Measurements from ENCODE around the gene CACNG3. TPM values are rescaled to one million over a fixed set of nuclear protein-coding genes. Genes with fewer than 3 reads are reported as not detected.
"Not testable (repeated sequence)": the region's sequence is repeated elsewhere in the genome, so short reads cannot be mapped to it uniquely, and the experiment has no call there.

CACNG3 gene
- total RNA-seq, 2 experiments from 2014 or later: not detected

DNA sequence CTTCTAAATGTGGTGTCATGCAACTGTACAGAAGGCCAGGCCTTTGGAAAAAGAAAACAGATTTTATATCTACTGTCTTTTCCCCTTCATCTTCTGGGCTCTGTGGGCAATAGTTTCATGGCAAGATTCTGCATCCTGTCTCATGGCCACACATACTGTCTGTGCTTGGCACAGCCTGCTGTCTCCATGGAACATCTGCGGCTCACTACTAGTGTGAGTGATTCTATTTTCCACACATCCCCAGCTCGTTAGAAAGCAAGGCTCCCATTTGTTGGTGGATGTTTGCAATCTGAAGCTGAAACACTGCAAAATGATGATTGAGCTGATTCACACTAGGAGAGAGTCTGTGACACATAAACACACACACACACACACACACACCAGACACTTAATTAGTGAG, 32.4 kb downstream of the CACNG3 start:
- DNase-seq: no peak
- Mint-ChIP-seq H3K27me3 (peaks cover 22% of the 10 kb centered on the region), H3K36me3 (ENCODE audit: low read depth) (no peaks in the 10 kb centered on the region), H3K4me1 (no peaks in the 10 kb centered on the region), H3K27ac (no peak overlapping the region), H3K4me3 (no peak overlapping the region), H3K9me3 (no peaks in the 10 kb centered on the region)
- ChIA-PET POLR2A (no interaction called here), CTCF (no interaction called here)

DNA sequence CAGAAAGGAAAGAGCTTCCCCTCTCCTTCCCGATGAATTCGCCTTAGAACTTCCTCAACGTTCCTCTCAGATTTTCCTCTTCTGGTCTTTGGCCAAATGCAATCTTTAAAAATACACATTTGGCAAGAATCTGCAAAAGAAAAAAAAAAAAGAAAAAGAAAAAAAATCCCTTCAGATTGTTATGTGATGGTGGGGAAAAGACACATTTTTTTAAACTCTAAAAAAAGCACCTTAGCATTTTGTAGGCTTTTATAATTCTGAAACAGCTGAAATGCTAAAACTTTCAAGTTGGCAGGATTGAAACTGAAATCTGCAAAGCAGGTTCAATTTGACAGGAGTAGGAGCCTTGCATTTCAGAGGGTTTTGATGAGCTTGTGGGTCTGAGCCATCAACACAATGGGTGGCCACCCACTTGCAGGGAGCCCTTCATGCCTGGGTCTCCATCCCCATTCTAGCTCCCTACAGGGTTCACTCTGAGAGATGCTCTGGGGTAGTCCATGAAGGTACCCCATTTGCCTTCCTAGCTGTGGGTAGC, 33.1 kb downstream of the CACNG3 start:
- Mint-ChIP-seq H3K27me3 (peaks cover 24% of the 10 kb centered on the region), H3K36me3 (ENCODE audit: low read depth) (no peaks in the 10 kb centered on the region)
- POLR2A ChIA-PET: no interaction called here

DNA sequence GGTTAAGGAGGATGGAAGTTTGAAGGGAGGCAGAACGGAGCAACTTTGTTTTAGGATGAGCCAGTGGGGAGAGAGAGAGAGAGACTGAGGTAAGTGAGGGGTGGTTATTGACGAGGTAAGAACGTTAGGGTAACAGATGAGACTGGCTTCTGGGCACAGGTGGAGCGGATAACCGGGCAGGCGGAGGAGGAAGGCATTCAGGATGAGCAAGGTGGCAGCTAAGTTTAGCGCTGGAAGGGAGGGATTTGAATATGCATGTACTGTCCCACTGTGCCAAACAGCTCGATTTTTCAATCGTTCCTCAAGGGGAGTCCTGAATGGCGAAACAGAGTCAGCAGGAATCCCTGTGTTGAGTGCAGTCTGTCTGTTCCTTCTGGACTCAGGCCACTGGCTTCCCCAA, 35.8 kb downstream of the CACNG3 start:
- DNase-seq: no peak
- Mint-ChIP-seq H3K4me1 (no peaks in the 10 kb centered on the region), H3K36me3 (ENCODE audit: low read depth) (no peaks in the 10 kb centered on the region), H3K9me3 (no peaks in the 10 kb centered on the region), H3K27me3 (peaks cover 27% of the 10 kb centered on the region), H3K27ac (no peak overlapping the region), H3K4me3 (no peak overlapping the region)
- ChIA-PET CTCF (no interaction called here), POLR2A (no interaction called here)

More for the DNA sequence above, 33.1 kb downstream of the CACNG3 start:
- DNase-seq: no peak
- CTCF ChIA-PET: no interaction called here
- Mint-ChIP-seq H3K27ac (no peak overlapping the region), H3K4me3 (no peak overlapping the region), H3K4me1 (no peaks in the 10 kb centered on the region), H3K9me3 (no peaks in the 10 kb centered on the region)

DNA sequence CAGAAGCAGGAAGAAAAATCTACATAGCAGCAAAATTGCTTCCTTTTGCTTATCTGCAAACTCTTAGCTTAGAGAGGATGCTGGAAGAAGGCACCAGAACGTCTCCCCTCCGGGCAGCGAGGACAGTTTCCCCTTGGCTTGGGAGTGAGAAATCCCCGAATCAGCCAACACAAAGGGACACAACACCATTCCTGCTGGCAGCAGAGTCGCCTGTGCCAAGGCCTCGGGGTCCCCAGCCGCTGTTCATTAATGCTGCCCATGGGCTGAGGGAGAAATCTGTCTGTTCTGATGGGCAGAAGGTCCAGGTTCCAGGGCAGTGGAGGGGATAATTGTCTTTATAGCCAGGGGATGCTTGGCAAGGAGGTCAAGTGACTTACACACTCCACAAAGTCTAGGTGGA, 38.0 kb downstream of the CACNG3 start:
- CTCF ChIA-PET: no interaction called here
- H3K4me1 Mint-ChIP-seq: no peaks in the 10 kb centered on the region
- no peak overlapping the region for H3K27ac Mint-ChIP-seq
- no peaks in the 10 kb centered on the region for H3K9me3 Mint-ChIP-seq
- no peak for DNase-seq
- no peak overlapping the region for H3K4me3 Mint-ChIP-seq
- no peaks in the 10 kb centered on the region for H3K36me3 Mint-ChIP-seq (ENCODE audit: low read depth)
- H3K27me3 Mint-ChIP-seq: peaks cover 29% of the 10 kb centered on the region
- POLR2A ChIA-PET: no interaction called here

DNA sequence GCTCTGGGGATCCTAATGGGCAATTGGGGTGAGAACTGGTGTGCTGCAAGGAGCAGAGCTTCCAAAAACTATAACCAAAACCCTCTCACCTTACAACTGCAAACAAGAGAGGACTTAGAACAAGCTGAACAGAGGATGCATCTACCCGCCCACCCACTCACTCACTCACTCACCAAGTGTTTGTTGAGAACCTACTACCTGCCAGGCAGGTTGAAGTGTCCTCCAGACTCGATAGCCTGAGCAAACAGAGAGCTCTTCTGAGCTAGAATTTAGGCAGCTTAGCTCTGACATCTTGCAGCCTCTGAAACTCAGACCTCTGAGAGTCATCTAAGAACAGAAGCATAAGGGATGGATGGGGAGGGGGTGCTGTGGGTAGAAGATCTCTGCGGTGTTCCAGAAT, 41.2 kb downstream of the CACNG3 start:
- no peaks in the 10 kb centered on the region for H3K36me3 Mint-ChIP-seq (ENCODE audit: low read depth)
- POLR2A ChIA-PET: no interaction called here
- peaks cover 26% of the 10 kb centered on the region for H3K27me3 Mint-ChIP-seq
- H3K4me3 Mint-ChIP-seq: no peak overlapping the region
- no peaks in the 10 kb centered on the region for H3K4me1 Mint-ChIP-seq
- no peaks in the 10 kb centered on the region for H3K9me3 Mint-ChIP-seq
- no peak overlapping the region for H3K27ac Mint-ChIP-seq
- CTCF ChIA-PET: no interaction called here
- no peak for DNase-seq

DNA sequence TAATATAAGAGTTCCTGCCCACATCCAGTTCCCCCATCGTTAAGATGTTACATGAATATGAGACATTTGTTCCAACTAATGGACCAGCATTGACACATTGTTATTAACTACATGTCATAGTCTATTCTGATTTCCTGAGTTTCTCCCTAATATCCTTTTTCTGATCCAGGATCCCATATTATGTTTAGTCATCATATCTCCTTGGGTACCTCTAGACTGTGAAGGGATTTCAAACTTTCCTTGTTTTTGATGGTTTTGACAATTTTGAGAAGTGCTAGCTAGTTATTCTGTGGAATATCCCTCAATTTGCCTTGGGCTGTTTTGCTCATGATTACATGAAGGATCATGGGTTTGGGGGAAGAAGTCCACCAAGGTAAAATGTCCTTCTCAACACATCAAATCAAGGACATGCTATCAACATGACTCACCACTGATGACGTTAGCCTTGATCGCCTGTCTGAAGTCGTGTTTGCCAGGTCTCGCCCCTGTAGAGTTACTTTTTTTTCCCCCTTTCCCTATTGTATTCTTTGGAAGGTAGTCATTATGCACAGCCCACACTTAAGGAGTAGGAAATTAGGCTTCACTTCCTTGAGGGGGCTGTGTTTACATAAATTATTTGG, 42.5 kb downstream of the CACNG3 start:
- Mint-ChIP-seq H3K27ac (no peak overlapping the region), H3K36me3 (ENCODE audit: low read depth) (no peaks in the 10 kb centered on the region), H3K27me3 (peaks cover 16% of the 10 kb centered on the region), H3K4me3 (no peak overlapping the region), H3K9me3 (no peaks in the 10 kb centered on the region), H3K4me1 (no peaks in the 10 kb centered on the region)
- ChIA-PET POLR2A (no interaction called here), CTCF (no interaction called here)
- DNase-seq: no peak

DNA sequence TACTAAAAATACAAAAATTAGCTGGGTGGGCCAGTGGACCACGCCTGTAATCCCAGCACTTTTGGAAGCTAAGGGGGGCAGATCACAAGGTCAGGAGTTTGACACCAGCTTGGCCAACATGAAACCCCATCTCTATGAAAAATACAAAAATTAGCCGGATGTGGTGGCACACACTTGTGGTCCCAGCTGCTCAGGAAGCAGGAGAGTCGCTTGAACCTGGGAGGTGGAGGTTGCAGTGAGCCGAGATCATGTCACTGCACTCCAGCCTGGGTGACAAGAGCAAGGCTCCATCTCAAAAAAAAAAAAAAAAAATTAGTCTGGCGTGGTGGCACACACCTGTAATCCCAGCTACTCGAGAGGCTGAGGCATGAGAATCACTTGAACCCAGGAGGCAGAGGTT, 44.6 kb downstream of the CACNG3 start:
- H3K27ac Mint-ChIP-seq; H3K4me3 Mint-ChIP-seq; DNase-seq; H3K9me3 Mint-ChIP-seq; CTCF ChIA-PET; H3K4me1 Mint-ChIP-seq; H3K36me3 Mint-ChIP-seq (ENCODE audit: low read depth); POLR2A ChIA-PET: not testable (repeated sequence)
- peaks cover 13% of the 10 kb centered on the region for H3K27me3 Mint-ChIP-seq

DNA sequence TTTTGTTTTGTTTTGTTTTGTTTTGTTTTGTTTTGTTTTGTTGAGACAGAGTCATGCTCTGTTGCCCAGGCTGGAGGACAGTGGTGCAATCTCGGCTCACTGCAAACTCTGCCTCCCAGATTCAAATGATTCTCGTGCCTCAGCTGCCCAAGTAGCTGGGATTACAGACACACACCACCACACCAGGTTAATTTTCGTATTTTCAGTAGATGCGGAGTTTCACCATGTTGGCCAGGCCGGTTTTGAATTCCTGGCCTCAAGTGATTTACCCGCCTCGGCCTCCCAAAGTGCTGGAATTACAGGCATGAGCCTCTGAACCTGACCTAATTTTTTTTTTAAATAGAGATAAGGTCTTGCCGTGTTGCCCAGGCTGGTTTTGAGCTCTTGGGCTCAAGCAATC, 46.5 kb downstream of the CACNG3 start:
- ChIA-PET POLR2A (no interaction called here), CTCF (no interaction called here)
- peaks cover 7% of the 10 kb centered on the region for H3K27me3 Mint-ChIP-seq
- H3K36me3 Mint-ChIP-seq (ENCODE audit: low read depth): no peaks in the 10 kb centered on the region
- H3K4me1 Mint-ChIP-seq: no peaks in the 10 kb centered on the region
- no peak overlapping the region for H3K27ac Mint-ChIP-seq
- no peak overlapping the region for H3K4me3 Mint-ChIP-seq
- H3K9me3 Mint-ChIP-seq: no peaks in the 10 kb centered on the region
- no peak for DNase-seq

DNA sequence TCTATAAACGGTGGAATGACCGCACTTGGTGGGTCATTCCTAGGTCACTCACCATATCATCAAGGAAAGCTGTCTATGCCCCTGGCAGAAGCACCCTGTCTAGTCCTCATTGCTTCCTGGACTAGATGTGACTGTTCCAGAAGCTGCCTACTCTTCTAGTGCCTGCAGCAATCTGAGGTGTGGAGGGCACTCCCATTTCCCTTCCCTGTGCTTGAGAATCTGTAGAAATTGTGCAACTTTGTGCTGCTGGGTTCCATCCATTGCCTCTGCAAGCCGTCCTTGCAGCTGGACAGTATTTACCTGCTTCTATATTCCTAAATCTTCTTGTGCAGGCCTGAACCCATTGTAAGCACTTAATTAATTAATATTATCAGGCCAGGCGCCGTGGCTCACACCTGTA, 52.1 kb downstream of the CACNG3 start:
- CTCF ChIA-PET: interaction anchor here (0.8 kb wide), 1 partner anchor 30 kb away, joined by 3 read pairs; no protein-coding TSS in a partner anchor

DNA sequence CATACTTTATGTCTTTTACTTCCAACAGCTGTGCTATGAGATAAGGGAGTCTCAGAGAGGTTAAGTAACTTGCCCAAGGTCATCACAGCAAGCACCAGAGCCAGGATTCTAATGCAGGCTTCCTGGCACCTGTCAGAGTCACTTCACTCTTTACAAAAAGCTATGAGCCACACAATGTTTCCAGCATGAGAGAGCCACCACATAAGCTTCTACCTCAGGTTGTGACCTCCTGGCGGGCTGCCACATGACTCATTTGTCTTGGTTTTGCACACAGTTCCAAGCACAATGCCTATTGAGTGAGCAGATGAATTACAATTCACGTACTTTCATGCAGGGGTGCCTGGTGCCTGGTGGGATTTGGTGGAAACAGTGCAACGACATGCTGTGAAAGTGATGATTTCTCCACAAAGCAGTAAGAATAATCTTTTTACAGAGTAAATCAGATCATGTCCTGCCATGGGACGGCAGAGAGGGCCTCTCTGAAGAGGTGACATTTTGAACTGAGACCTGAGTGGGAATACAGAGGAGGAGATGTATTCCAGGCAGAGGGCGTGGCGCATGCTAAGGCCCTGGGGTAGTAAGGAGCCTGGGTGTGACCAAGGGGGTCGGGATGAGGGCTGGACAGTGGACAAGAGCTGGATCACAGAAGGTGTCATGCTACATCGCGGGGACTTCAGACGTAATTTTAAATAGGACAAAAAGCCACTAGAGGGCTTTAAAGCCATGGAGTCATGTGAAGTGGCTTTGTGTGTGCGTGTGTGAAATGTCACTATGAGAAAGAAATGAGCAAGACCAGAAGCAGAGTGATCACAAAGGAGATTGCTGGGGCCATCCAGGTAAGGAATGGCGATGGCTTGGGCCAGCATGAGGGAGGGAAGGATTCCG, 53.4 kb downstream of the CACNG3 start:
- Mint-ChIP-seq H3K27me3 (peaks cover 9% of the 10 kb centered on the region), H3K36me3 (ENCODE audit: low read depth) (no peaks in the 10 kb centered on the region), H3K4me1 (no peaks in the 10 kb centered on the region), H3K9me3 (no peaks in the 10 kb centered on the region), H3K27ac (no peak overlapping the region), H3K4me3 (no peak overlapping the region)
- no peak for DNase-seq
- ChIA-PET POLR2A (no interaction called here), CTCF (interaction anchor here (0.8 kb wide), 2 partner anchors 31 to 195 kb away, joined by 3 read pairs; no protein-coding TSS in a partner anchor)

More for the DNA sequence above, 52.1 kb downstream of the CACNG3 start:
- Mint-ChIP-seq H3K4me1 (no peaks in the 10 kb centered on the region), H3K9me3 (no peaks in the 10 kb centered on the region), H3K27me3 (peaks cover 9% of the 10 kb centered on the region), H3K27ac (no peak overlapping the region), H3K4me3 (no peak overlapping the region), H3K36me3 (ENCODE audit: low read depth) (no peaks in the 10 kb centered on the region)
- DNase-seq: no peak
- POLR2A ChIA-PET: no interaction called here

DNA sequence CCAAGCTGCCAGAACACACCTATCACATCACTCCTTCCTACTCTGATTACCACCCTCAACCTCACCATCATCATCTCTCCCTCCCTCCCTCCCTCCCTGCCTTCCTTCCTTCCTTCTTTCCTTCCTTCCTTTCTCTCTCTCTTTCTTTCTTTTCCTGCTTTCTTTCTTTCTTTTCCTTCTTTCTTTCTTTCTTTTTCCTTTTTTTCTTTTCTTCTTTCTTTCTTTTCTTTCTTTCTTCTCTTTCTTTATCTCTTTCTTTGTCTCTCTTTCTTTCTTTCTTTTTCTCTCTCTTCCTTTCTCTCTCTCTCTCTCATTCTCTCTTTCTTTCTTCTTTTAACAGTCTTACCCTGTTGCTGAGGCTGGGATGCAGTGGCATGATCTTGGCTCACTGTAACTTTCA, 59.2 kb downstream of the CACNG3 start:
- H3K36me3 Mint-ChIP-seq (ENCODE audit: low read depth): no peaks in the 10 kb centered on the region
- no peak overlapping the region for H3K4me3 Mint-ChIP-seq
- H3K27ac Mint-ChIP-seq: no peak overlapping the region
- H3K9me3 Mint-ChIP-seq: no peaks in the 10 kb centered on the region
- DNase-seq: no peak
- peaks cover 24% of the 10 kb centered on the region for H3K27me3 Mint-ChIP-seq
- H3K4me1 Mint-ChIP-seq: no peaks in the 10 kb centered on the region
- CTCF ChIA-PET: no interaction called here
- POLR2A ChIA-PET: no interaction called here

DNA sequence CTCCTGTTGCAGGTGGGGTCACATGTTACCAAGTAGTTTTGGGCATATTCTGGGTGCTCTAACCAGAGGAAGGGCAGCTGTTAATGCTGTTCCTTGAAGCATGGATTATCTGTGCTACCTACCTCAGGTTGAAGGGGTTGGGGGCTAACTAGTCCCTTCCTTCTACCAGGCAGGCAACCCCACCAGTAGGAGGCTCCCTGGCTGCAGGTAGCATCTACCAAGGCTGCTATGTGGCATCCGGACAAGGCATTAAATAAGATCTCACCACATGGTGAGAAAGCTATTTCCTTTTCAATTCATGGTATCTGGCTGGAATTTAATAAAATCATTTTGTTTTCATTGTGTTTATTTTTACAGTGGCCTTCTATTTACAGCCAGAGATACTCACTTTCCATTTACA, 62.5 kb downstream of the CACNG3 start:
- no peaks in the 10 kb centered on the region for H3K4me1 Mint-ChIP-seq
- H3K27me3 Mint-ChIP-seq: peaks cover 31% of the 10 kb centered on the region
- H3K36me3 Mint-ChIP-seq (ENCODE audit: low read depth): no peaks in the 10 kb centered on the region
- ChIA-PET POLR2A (no interaction called here), CTCF (no interaction called here)
- no peak for DNase-seq
- H3K9me3 Mint-ChIP-seq: no peaks in the 10 kb centered on the region
- no peak overlapping the region for H3K27ac Mint-ChIP-seq
- no peak overlapping the region for H3K4me3 Mint-ChIP-seq

DNA sequence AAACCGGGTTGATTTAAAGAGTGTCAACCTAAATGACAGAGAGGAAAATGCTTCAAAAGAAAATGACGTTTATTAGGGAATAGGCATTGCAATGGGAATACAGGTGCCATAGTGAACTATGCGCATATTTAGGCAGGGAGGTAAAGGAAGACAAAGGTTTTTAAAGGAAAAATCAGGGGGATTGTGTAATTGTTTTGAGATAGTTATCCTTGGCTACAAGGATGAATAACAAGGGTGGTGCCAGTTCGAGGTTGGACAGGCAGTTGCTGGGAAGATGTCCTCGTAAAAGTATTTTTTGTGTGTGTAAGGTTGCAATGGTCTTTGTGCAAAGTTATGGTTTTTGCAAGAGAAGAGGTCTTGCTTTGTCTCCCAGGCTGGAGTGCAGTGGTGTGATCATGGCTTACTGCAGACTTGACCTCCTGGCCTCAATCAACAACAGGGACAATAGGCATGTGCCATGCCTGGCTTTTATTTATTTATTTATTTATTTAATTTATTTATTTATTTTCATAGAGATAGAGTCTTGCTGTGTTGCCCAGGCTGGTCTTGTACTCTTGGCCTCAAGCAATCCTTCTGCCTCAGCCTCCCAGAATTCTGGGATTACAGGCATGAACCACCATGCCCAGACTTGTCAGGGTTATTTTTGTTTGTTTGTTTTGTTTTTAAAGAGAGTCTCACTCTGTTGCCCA, 63.1 kb downstream of the CACNG3 start:
- H3K4me3 Mint-ChIP-seq: no peak overlapping the region
- peaks cover 32% of the 10 kb centered on the region for H3K27me3 Mint-ChIP-seq
- H3K9me3 Mint-ChIP-seq: no peaks in the 10 kb centered on the region
- ChIA-PET POLR2A (no interaction called here), CTCF (no interaction called here)
- no peaks in the 10 kb centered on the region for H3K4me1 Mint-ChIP-seq
- H3K27ac Mint-ChIP-seq: no peak overlapping the region
- DNase-seq: no peak
- H3K36me3 Mint-ChIP-seq (ENCODE audit: low read depth): no peaks in the 10 kb centered on the region
